ENCODE results near the gene PRDM7.
"Not testable (repeated sequence)": the region's sequence is repeated elsewhere in the genome, so short reads cannot be mapped to it uniquely, and the experiment has no call there.

Gene PRDM7

DNA sequence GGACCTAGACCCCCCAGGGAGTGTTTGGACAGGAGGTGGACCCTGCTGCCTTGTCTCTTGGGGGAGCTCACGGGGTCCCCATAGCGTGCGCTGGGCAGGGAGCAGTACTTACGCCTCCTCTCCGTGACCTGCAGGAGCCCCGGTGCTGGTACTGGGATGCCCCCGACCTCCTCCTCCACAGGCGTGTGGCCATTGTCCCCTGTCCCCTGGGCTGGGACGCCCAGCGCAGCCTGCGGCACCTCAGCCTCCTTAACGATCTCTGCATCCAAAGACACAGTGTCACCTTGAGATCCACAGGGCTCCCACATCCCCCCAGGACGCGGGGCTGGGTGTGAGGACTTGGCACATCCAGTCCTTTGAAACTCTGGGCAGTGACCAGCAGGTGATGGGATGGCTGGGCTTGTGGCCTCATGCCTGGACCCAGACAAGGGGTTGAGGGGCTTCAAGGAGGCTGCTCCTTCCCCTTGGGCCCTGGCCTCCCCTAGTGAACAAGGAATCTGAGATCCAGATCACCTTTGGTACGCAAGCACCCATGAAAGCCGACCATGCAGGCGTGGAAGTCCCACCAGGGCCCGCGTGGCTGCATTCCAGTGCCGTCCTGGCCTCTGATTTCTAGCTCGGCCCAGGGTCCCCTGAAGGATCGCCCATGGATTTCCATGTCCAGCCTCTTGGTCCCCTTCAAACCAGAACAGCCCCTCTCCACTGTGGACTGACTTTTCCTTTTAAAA lies 67.8 kb downstream of the PRDM7 start:
- CTCF ChIA-PET: no interaction called here
- no peak for TF ChIP-seq SUZ12 (IDR thresholded peaks at IDR 0.05)
- TF ChIP-seq ELF4 (IDR thresholded peaks at IDR 0.05): no peak
- no peak for TF ChIP-seq SP1 (IDR thresholded peaks at IDR 0.05)
- POLR2A ChIA-PET: interaction anchor here (1.3 to 1.6 kb wide), 2 partner anchors 9 to 11 kb away, joined by 3 to 5 read pairs; no protein-coding TSS in a partner anchor
- no peak for DNase-seq (ENCODE audit: extremely low spot score)

DNA sequence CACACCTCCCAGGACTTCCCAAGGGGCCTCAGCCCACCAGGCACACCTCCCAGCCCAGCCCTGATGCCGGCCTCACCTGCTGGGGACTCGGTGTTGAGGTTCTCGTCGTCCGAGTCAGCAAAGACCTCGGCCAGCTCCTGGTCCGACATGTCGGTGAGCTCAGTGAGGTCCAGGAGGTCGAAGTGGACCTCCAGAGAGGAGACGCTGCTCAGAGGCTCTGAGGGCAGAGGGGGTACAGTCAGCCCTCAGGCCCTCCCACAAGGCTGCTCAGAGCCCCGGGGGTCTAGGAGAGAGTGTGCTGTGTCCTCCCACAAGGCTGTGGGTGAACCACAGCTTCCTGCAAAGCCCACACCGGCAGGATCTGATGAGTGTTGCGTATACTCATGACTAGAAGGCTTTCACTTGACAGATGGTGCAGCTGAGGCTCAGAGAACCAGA lies 68.4 kb downstream of the PRDM7 start:
- ChIA-PET POLR2A (interaction anchor here (1.3 to 1.6 kb wide), 2 partner anchors 10 to 11 kb away, joined by 3 to 5 read pairs; no protein-coding TSS in a partner anchor), CTCF (no interaction called here)
- TF ChIP-seq LEF1 (IDR thresholded peaks at IDR 0.05; ENCODE audit: borderline replicate concordance) (no peak), TARDBP (IDR thresholded peaks at IDR 0.05) (no peak), PKNOX1 (IDR thresholded peaks at IDR 0.05) (no peak), BHLHE40 (IDR thresholded peaks at IDR 0.05; ENCODE audit: borderline replicate concordance) (no peak), SUZ12 (IDR thresholded peaks at IDR 0.05) (no peak), L3MBTL2 (conservative IDR thresholded peaks at IDR 0.05) (no peak), ELF4 (IDR thresholded peaks at IDR 0.05) (no peak), HDGF (IDR thresholded peaks at IDR 0.05; ENCODE audit: borderline replicate concordance) (no peak), NFRKB (IDR thresholded peaks at IDR 0.05) (no peak), CTBP1 (IDR thresholded peaks at IDR 0.05; ENCODE audit: borderline replicate concordance) (no peak), FOXA1 (IDR thresholded peaks at IDR 0.05) (no peak), ARNT (IDR thresholded peaks at IDR 0.05) (no peak), SP1 (IDR thresholded peaks at IDR 0.05) (no peak)
- DNase-seq (ENCODE audit: extremely low spot score): no peak

GRCh38 chr16:90007635-90008234 lies 69.4 kb downstream of the PRDM7 start:
- DNase-seq (ENCODE audit: extremely low spot score); CTCF ChIA-PET: not testable (repeated sequence)

DNA sequence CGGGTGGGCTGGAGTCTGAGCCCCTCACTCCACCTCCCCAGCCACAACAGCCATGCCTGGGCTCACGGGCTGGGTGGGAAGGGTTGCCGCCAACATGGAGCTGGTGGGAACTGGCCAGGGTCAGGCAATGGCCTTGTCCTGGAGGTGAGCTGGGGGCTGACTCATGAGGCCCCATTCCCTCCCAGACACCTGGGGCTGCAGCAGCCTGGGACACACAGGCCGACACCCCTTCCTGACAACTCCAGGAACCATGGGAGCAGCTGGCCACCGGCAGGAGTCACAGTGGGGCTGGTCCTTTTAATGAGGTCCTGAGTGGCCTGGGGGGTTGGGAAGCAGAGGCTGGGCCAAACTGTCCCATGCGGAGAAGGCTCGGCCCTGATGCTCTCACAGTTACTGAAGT lies 70.1 kb downstream of the PRDM7 start:
- TF ChIP-seq FOXA1 (IDR thresholded peaks at IDR 0.05) (no peak), TARDBP (IDR thresholded peaks at IDR 0.05) (no peak), LEF1 (IDR thresholded peaks at IDR 0.05; ENCODE audit: borderline replicate concordance) (no peak), CTBP1 (IDR thresholded peaks at IDR 0.05; ENCODE audit: borderline replicate concordance) (no peak), L3MBTL2 (conservative IDR thresholded peaks at IDR 0.05) (no peak), BHLHE40 (IDR thresholded peaks at IDR 0.05; ENCODE audit: borderline replicate concordance) (no peak), HDGF (IDR thresholded peaks at IDR 0.05; ENCODE audit: borderline replicate concordance) (no peak), FOXK2 (IDR thresholded peaks at IDR 0.05) (no peak), ELF4 (IDR thresholded peaks at IDR 0.05) (no peak), ZNF384 (IDR thresholded peaks at IDR 0.05) (no peak), SP1 (IDR thresholded peaks at IDR 0.05) (no peak), NFRKB (IDR thresholded peaks at IDR 0.05) (no peak), ARNT (IDR thresholded peaks at IDR 0.05) (no peak), SUZ12 (IDR thresholded peaks at IDR 0.05) (no peak), PKNOX1 (IDR thresholded peaks at IDR 0.05) (no peak)
- POLR2A ChIA-PET: interaction anchor here (2.4 kb wide), 1 partner anchor 11 kb away, joined by 8 read pairs; no protein-coding TSS in a partner anchor

More at GRCh38 chr16:90007635-90008234, 69.4 kb downstream of the PRDM7 start:
- POLR2A ChIA-PET: interaction anchor here (0.6 kb wide), 1 partner anchor 11 kb away, joined by 3 read pairs; no protein-coding TSS in a partner anchor

More for the DNA sequence above, 70.1 kb downstream of the PRDM7 start:
- CTCF ChIA-PET: no interaction called here
- DNase-seq (ENCODE audit: extremely low spot score): no peak
